SJCRH30 (cell line): ENCODE data around the gene CTF1. TPM values are rescaled to one million over a fixed set of nuclear protein-coding genes. Genes with fewer than 3 reads are reported as not detected.

Experiments used
- DNase-seq, 2 experiments: peaks; one replicate each; pipeline ENCODE4 v3.0.0-alpha.2; 2015 to 2020
- H3K27ac ChIP-seq: fragments of 250-450 bp; sonication (Bioruptor Pico); 2 replicates; pipeline ENCODE4 v1.5.1; 2020; ENCODE audit warnings: mild to moderate bottlenecking, moderate library complexity
- H3K27me3 ChIP-seq: fragments of 250-450 bp; sonication (Bioruptor Pico); 2 replicates; pipeline ENCODE4 v1.5.1; 2020; ENCODE audit warnings: mild to moderate bottlenecking, moderate library complexity
- H3K36me3 ChIP-seq: fragments of 250-450 bp; sonication (Bioruptor Pico); 2 replicates; pipeline ENCODE4 v1.5.1; 2020; ENCODE audit warnings: mild to moderate bottlenecking, moderate library complexity
- H3K4me1 ChIP-seq: fragments of 250-450 bp; sonication (Bioruptor Pico); 2 replicates; pipeline ENCODE4 v1.5.1; 2020; ENCODE audit warnings: mild to moderate bottlenecking, moderate library complexity
- H3K4me3 ChIP-seq: fragments of 250-450 bp; sonication (Bioruptor Pico); 2 replicates; pipeline ENCODE4 v1.5.1; 2020; ENCODE audit warnings: mild to moderate bottlenecking, moderate library complexity
- H3K9me3 ChIP-seq: fragments of 250-450 bp; sonication (Bioruptor Pico); replicated peaks from 2 replicates; pipeline ENCODE4 v1.5.1; 2020; ENCODE audit warnings: mild to moderate bottlenecking, moderate library complexity
- total RNA-seq: library from RNA; depleted of rRNA; stranded (reverse); fragments of >200 nt; shearing (Covaris generic); gene quantifications from 2 replicates; pipeline ENCODE4 v1.2.3, GENCODE V29; 2014

CTF1 gene
- total RNA-seq, 1 experiment from 2014 or later: 1.4 TPM

- H3K27ac ChIP-seq: peak within 1 kb of the TSS; percentile 44; the same call in 1 of the 2 replicates
- H3K27me3 ChIP-seq: no peaks in the 10 kb centered on the region
- H3K4me1 ChIP-seq: peaks cover 5% of the 10 kb centered on the region; the same call in 1 of the 2 replicates
- no peaks in the 10 kb centered on the region for H3K9me3 ChIP-seq
- peak within 1 kb of the TSS; percentile 92 for H3K4me3 ChIP-seq
- DNase-seq: peak; percentile 90 to 91
- peaks cover 3% of the 10 kb centered on the region; the same call in 1 of the 2 replicates for H3K36me3 ChIP-seq
These were observed 2.5 kb upstream of the CTF1 start, which contains the start of gene BCL7C for GRCh38 chr16:30893744-30894539. Gene BCL7C (minus strand): TSS chr16:30894077. CDS start chr16:30893944, 133 bp downstream.

GRCh38 chr16:30894540-30895368 is 1.7 kb upstream of the CTF1 start:
- no peaks in the 10 kb centered on the region for H3K27me3 ChIP-seq
- peaks cover 3% of the 10 kb centered on the region; the same call in 1 of the 2 replicates for H3K36me3 ChIP-seq
- H3K27ac ChIP-seq: peak overlapping the region; percentile 34; the same call in 1 of the 2 replicates
- H3K4me3 ChIP-seq: peak overlapping the region; percentile 92
- peaks cover 5% of the 10 kb centered on the region; the same call in 1 of the 2 replicates for H3K4me1 ChIP-seq
- no peak for DNase-seq
- H3K9me3 ChIP-seq: no peaks in the 10 kb centered on the region

GRCh38 chr16:30895627-30896260 is 670 bp upstream of the CTF1 start:
- H3K4me3 ChIP-seq: peak overlapping the region; percentile 64
- DNase-seq: no peak
- peaks cover 5% of the 10 kb centered on the region; the same call in 1 of the 2 replicates for H3K4me1 ChIP-seq
- peaks cover 3% of the 10 kb centered on the region; the same call in 1 of the 2 replicates for H3K36me3 ChIP-seq
- no peaks in the 10 kb centered on the region for H3K27me3 ChIP-seq
- H3K27ac ChIP-seq: peak overlapping the region; percentile 88
- H3K9me3 ChIP-seq: no peaks in the 10 kb centered on the region

- H3K4me3 ChIP-seq: peak overlapping the region; percentile 64
- H3K36me3 ChIP-seq: no peaks in the 10 kb centered on the region
- H3K27me3 ChIP-seq: no peaks in the 10 kb centered on the region
- H3K27ac ChIP-seq: peak overlapping the region; percentile 88
- DNase-seq: peak; percentile 91 to 95
- H3K9me3 ChIP-seq: no peaks in the 10 kb centered on the region
- H3K4me1 ChIP-seq: peaks cover 5% of the 10 kb centered on the region; the same call in 1 of the 2 replicates
These were observed 697 bp downstream of the CTF1 start for GRCh38 chr16:30896889-30897733.

GRCh38 chr16:30899794-30900193 is 3.4 kb downstream of the CTF1 start:
- peaks cover 5% of the 10 kb centered on the region; the same call in 1 of the 2 replicates for H3K4me1 ChIP-seq
- no peak overlapping the region for H3K4me3 ChIP-seq
- H3K27ac ChIP-seq: no peak overlapping the region
- DNase-seq: no peak
- no peaks in the 10 kb centered on the region for H3K27me3 ChIP-seq
- no peaks in the 10 kb centered on the region for H3K9me3 ChIP-seq
- H3K36me3 ChIP-seq: no peaks in the 10 kb centered on the region

GRCh38 chr16:30900588-30900987 is 4.2 kb downstream of the CTF1 start:
- Histone ChIP-seq H3K27ac (no peak overlapping the region), H3K4me3 (no peak overlapping the region), H3K9me3 (no peaks in the 10 kb centered on the region), H3K36me3 (no peaks in the 10 kb centered on the region), H3K27me3 (no peaks in the 10 kb centered on the region), H3K4me1 (peaks cover 3% of the 10 kb centered on the region; the same call in 1 of the 2 replicates)
- no peak for DNase-seq

GRCh38 chr16:30901201-30902028 is 5.0 kb downstream of the CTF1 start:
- no peaks in the 10 kb centered on the region for H3K9me3 ChIP-seq
- H3K27ac ChIP-seq: peak overlapping the region; percentile 43; the same call in 1 of the 2 replicates
- H3K36me3 ChIP-seq: no peaks in the 10 kb centered on the region
- H3K4me3 ChIP-seq: peak overlapping the region; percentile 64
- no peaks in the 10 kb centered on the region for H3K4me1 ChIP-seq
- DNase-seq: peak in 1 of 2 experiments; percentile 47
- no peaks in the 10 kb centered on the region for H3K27me3 ChIP-seq

- Histone ChIP-seq H3K27me3 (no peaks in the 10 kb centered on the region), H3K27ac (peak overlapping the region; percentile 76), H3K4me1 (no peaks in the 10 kb centered on the region; the same call in 1 of the 2 replicates), H3K4me3 (peak overlapping the region; percentile 64), H3K9me3 (no peaks in the 10 kb centered on the region), H3K36me3 (no peaks in the 10 kb centered on the region)
- peak; percentile 66 to 75 for DNase-seq
These were observed 5.9 kb downstream of the CTF1 start for GRCh38 chr16:30902029-30902972.

GRCh38 chr16:30903002-30903401 is 6.6 kb downstream of the CTF1 start:
- H3K9me3 ChIP-seq: no peaks in the 10 kb centered on the region
- peak overlapping the region; percentile 76; the same call in 1 of the 2 replicates for H3K27ac ChIP-seq
- no peak overlapping the region for H3K4me3 ChIP-seq
- no peaks in the 10 kb centered on the region for H3K36me3 ChIP-seq
- no peak for DNase-seq
- peaks cover 2% of the 10 kb centered on the region; the same call in 1 of the 2 replicates for H3K4me1 ChIP-seq
- H3K27me3 ChIP-seq: no peaks in the 10 kb centered on the region

GRCh38 chr16:30903596-30903995 is 7.2 kb downstream of the CTF1 start:
- peak in 1 of 2 experiments; percentile 44 for DNase-seq
- Histone ChIP-seq H3K27me3 (no peaks in the 10 kb centered on the region), H3K9me3 (no peaks in the 10 kb centered on the region), H3K36me3 (no peaks in the 10 kb centered on the region), H3K27ac (no peak overlapping the region), H3K4me1 (peaks cover 2% of the 10 kb centered on the region; the same call in 1 of the 2 replicates), H3K4me3 (no peak overlapping the region)

- Histone ChIP-seq H3K27me3 (no peaks in the 10 kb centered on the region), H3K4me3 (no peak overlapping the region), H3K36me3 (no peaks in the 10 kb centered on the region), H3K9me3 (no peaks in the 10 kb centered on the region), H3K4me1 (peaks cover 2% of the 10 kb centered on the region; the same call in 1 of the 2 replicates), H3K27ac (no peak overlapping the region)
- no peak for DNase-seq
These were observed 7.8 kb downstream of the CTF1 start for GRCh38 chr16:30904114-30904780.
